Adipocyte (in vitro differentiated cells): Measurements from ENCODE around the gene HS1BP3.

Experiments used
- DNase-seq: peaks from one replicate; pipeline ENCODE4 v3.0.0-alpha.2; 2015; ENCODE audit warnings: low read depth
- H3K27me3 ChIP-seq: replicated peaks from 2 replicates; pipeline ENCODE4 v1.7.0; 2013; ENCODE audit warnings: mild to moderate bottlenecking, low read length, moderate library complexity; ENCODE audit not compliant: control insufficient read depth, insufficient read depth
- H3K36me3 ChIP-seq: 2 replicates; pipeline ENCODE4 v1.7.0; 2013; ENCODE audit warnings: low read length, mild to moderate bottlenecking, moderate library complexity; ENCODE audit not compliant: control insufficient read depth, insufficient read depth, severe bottlenecking
- H3K4me1 ChIP-seq: 2 replicates; pipeline ENCODE4 v1.7.0; 2013; ENCODE audit warnings: mild to moderate bottlenecking, low read length, moderate library complexity; ENCODE audit not compliant: control insufficient read depth, insufficient read depth
- H3K4me3 ChIP-seq: 2 replicates; pipeline ENCODE4 v1.7.0; 2013; ENCODE audit warnings: mild to moderate bottlenecking, low read length, moderate library complexity
- H3K9ac ChIP-seq: 2 replicates; pipeline ENCODE4 v1.7.0; 2013; ENCODE audit warnings: mild to moderate bottlenecking, low read length, moderate library complexity
- H3K9me3 ChIP-seq: 2 replicates; pipeline ENCODE4 v1.7.0; 2013; ENCODE audit warnings: mild to moderate bottlenecking, low read length, moderate library complexity; ENCODE audit not compliant: control insufficient read depth

The HS1BP3 gene

GRCh38 chr2:20609349-20609994 lies 41.4 kb downstream of the HS1BP3 start:
- Histone ChIP-seq H3K27me3 (no peaks in the 10 kb centered on the region), H3K4me3 (no peak overlapping the region), H3K9me3 (no peaks in the 10 kb centered on the region), H3K36me3 (no peaks in the 10 kb centered on the region), H3K9ac (peak overlapping the region; percentile 5), H3K4me1 (peaks cover 46% of the 10 kb centered on the region)
- no peak for DNase-seq

GRCh38 chr2:20608666-20609348 lies 42.1 kb downstream of the HS1BP3 start:
- Histone ChIP-seq H3K4me3 (no peak overlapping the region), H3K4me1 (peaks cover 42% of the 10 kb centered on the region), H3K9me3 (no peaks in the 10 kb centered on the region), H3K36me3 (no peaks in the 10 kb centered on the region), H3K9ac (peak overlapping the region; percentile 5), H3K27me3 (no peaks in the 10 kb centered on the region)
- DNase-seq, result no peak

- Histone ChIP-seq H3K27me3 (no peaks in the 10 kb centered on the region), H3K9ac (no peak overlapping the region), H3K4me3 (no peak overlapping the region), H3K4me1 (peaks cover 42% of the 10 kb centered on the region), H3K9me3 (no peaks in the 10 kb centered on the region), H3K36me3 (no peaks in the 10 kb centered on the region)
- DNase-seq, result no peak
Observed at GRCh38 chr2:20607446-20607845, 43.5 kb downstream of the HS1BP3 start.

GRCh38 chr2:20606198-20606597 lies 44.7 kb downstream of the HS1BP3 start:
- no peak for DNase-seq
- no peak overlapping the region for H3K4me3 ChIP-seq
- no peaks in the 10 kb centered on the region for H3K27me3 ChIP-seq
- H3K9ac ChIP-seq, result no peak overlapping the region
- H3K4me1 ChIP-seq, result peaks cover 39% of the 10 kb centered on the region
- H3K9me3 ChIP-seq, result no peaks in the 10 kb centered on the region
- no peaks in the 10 kb centered on the region for H3K36me3 ChIP-seq

- Histone ChIP-seq H3K27me3 (no peaks in the 10 kb centered on the region), H3K4me1 (peaks cover 42% of the 10 kb centered on the region), H3K9me3 (no peaks in the 10 kb centered on the region), H3K36me3 (no peaks in the 10 kb centered on the region), H3K9ac (no peak overlapping the region), H3K4me3 (no peak overlapping the region)
- peak; percentile 84 for DNase-seq
Observed at GRCh38 chr2:20604951-20605381, 45.9 kb downstream of the HS1BP3 start.

GRCh38 chr2:20604401-20604911 lies 46.4 kb downstream of the HS1BP3 start:
- no peak for DNase-seq
- Histone ChIP-seq H3K9ac (no peak overlapping the region), H3K27me3 (no peaks in the 10 kb centered on the region), H3K36me3 (no peaks in the 10 kb centered on the region), H3K4me1 (peaks cover 42% of the 10 kb centered on the region), H3K4me3 (no peak overlapping the region), H3K9me3 (no peaks in the 10 kb centered on the region)

DNA sequence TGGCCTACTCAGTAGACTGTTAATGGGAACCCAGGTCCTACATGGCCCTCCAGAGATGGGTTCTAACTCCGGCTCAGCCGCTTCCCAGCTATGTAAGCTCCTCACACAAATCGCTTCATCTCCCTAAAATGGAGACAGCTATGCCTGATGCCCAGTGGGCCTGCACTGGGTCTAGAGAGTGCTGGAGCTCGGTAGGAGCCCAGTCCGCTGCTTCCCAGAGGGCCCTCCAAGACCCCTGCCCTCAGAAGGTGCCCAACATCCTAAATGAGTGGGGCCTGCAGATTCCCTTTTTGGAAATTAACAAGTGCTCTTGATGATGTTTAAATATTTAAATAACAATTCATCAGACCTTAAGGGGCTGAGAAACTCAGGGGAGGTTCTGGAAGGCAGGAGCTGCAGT lies 47.1 kb downstream of the HS1BP3 start:
- no peaks in the 10 kb centered on the region for H3K27me3 ChIP-seq
- no peak for DNase-seq
- no peaks in the 10 kb centered on the region for H3K9me3 ChIP-seq
- H3K4me3 ChIP-seq, result no peak overlapping the region
- H3K4me1 ChIP-seq, result peaks cover 42% of the 10 kb centered on the region
- no peak overlapping the region for H3K9ac ChIP-seq
- H3K36me3 ChIP-seq, result no peaks in the 10 kb centered on the region

- Histone ChIP-seq H3K4me1 (peaks cover 44% of the 10 kb centered on the region), H3K4me3 (no peak overlapping the region), H3K9ac (no peak overlapping the region), H3K9me3 (no peaks in the 10 kb centered on the region), H3K36me3 (no peaks in the 10 kb centered on the region), H3K27me3 (no peaks in the 10 kb centered on the region)
- DNase-seq, result no peak
Observed at GRCh38 chr2:20602803-20603202, 48.1 kb downstream of the HS1BP3 start.

- no peak overlapping the region for H3K9ac ChIP-seq
- no peaks in the 10 kb centered on the region for H3K9me3 ChIP-seq
- no peaks in the 10 kb centered on the region for H3K36me3 ChIP-seq
- H3K4me1 ChIP-seq, result peaks cover 64% of the 10 kb centered on the region
- DNase-seq, result peak; percentile 72
- H3K4me3 ChIP-seq, result no peak overlapping the region
- no peaks in the 10 kb centered on the region for H3K27me3 ChIP-seq
Observed at GRCh38 chr2:20600756-20601325, 50.1 kb downstream of the HS1BP3 start.

DNA sequence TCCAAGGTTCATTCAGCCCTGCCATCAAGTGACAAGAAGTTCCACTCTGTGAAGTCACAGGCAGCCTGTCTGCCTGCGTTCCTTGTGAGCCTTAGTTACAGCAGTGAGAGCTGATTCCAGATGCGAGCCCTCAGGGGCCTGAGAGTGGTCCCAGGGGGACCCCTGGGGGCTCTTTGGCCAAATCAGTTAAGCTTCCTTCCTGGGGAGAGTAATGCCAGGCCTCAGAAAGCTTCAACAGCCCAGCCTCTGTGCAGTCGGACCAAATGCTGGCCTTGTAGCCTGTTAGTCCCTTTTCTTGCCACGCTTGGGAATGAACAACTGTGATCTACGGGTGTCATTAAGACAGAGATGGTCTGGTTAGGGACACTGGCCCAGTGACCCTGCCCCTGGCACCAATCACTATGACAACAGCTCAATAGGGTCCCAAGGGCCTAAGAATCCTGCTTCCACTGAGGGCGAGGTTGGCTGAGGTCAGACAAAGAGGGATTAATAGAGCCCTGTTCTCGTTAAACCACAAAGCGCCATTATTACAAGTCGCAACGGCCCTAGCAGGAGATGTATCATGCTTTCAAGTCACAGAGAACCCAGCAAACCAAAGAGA lies 50.9 kb downstream of the HS1BP3 start:
- Histone ChIP-seq H3K9ac (peak overlapping the region; percentile 67), H3K4me3 (no peak overlapping the region), H3K36me3 (no peaks in the 10 kb centered on the region), H3K9me3 (no peaks in the 10 kb centered on the region), H3K4me1 (peaks cover 64% of the 10 kb centered on the region), H3K27me3 (no peaks in the 10 kb centered on the region)
- DNase-seq, result no peak

DNA sequence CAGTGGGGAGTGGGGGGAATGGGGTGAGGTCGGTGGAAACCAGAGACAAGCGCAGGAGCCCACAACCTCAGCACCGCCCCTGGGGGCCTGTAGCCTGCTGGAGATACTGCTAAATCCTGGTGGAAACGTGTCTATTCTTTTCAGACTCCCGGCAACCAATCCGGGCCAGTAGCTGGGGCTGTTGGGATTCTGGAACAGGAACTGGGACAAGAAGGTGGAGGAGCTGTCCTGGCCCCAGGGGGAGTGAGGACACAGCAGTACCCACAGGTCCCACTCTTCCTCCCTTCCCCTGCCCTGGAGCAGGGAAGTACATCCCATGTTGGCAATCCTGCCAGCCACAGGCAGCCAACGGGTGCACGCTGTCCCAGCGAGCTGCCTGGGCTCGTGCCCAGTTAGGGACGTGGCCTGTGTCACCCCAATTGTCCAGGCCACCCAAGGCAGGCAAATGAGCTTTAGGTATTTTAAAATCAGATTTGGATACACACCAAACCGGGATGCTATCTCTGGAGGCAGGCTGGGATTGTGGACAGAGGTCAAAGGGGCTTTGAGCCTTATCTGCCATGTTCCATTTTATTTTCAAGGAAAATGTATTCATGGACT lies 51.8 kb downstream of the HS1BP3 start:
- Histone ChIP-seq H3K9ac (peak overlapping the region; percentile 67), H3K36me3 (no peaks in the 10 kb centered on the region), H3K27me3 (no peaks in the 10 kb centered on the region), H3K4me3 (no peak overlapping the region), H3K4me1 (peaks cover 60% of the 10 kb centered on the region), H3K9me3 (no peaks in the 10 kb centered on the region)
- DNase-seq, result no peak
